HG02610 (cell line): Measurements from ENCODE around the gene SBF2.

Experiments
- ATAC-seq: cut with Tn5 transposase; IDR thresholded peaks from one replicate; pipeline ENCODE4 v1.9.1; 2021; ENCODE audit warnings: mild to moderate bottlenecking, moderate library complexity; ENCODE audit not compliant: unreplicated experiment

Gene SBF2

GRCh38 chr11:10293423-10294289 is at the start of gene SBF2:
TSS of gene SBF2 (minus strand) at chr11:10294219. CDS start at chr11:10294069, 150 bp downstream.
- ATAC-seq = peak; percentile 35

GRCh38 chr11:10338287-10338686 is 44.3 kb upstream of the SBF2 start:
- no peak for ATAC-seq

GRCh38 chr11:10333490-10333889 is 39.5 kb upstream of the SBF2 start:
- no peak for ATAC-seq

- ATAC-seq = no peak
These were observed 37.7 kb upstream of the SBF2 start for GRCh38 chr11:10331548-10332289.

GRCh38 chr11:10329935-10330334 is 35.9 kb upstream of the SBF2 start:
- ATAC-seq = no peak

GRCh38 chr11:10329356-10329755 is 35.3 kb upstream of the SBF2 start:
- no peak for ATAC-seq

- ATAC-seq = no peak
These were observed 34.5 kb upstream of the SBF2 start for GRCh38 chr11:10328314-10329098.

GRCh38 chr11:10327254-10327653 is 33.2 kb upstream of the SBF2 start:
- no peak for ATAC-seq

GRCh38 chr11:10326012-10326964 is 32.3 kb upstream of the SBF2 start:
- ATAC-seq = no peak

GRCh38 chr11:10325277-10326011 is 31.4 kb upstream of the SBF2 start:
- ATAC-seq = no peak

- no peak for ATAC-seq
These were observed 30.5 kb upstream of the SBF2 start for GRCh38 chr11:10324474-10324873.

GRCh38 chr11:10323793-10324170 is 29.8 kb upstream of the SBF2 start:
- ATAC-seq = no peak

- no peak for ATAC-seq
These were observed 29.1 kb upstream of the SBF2 start for GRCh38 chr11:10322830-10323792.

GRCh38 chr11:10322401-10322800 is 28.4 kb upstream of the SBF2 start:
- ATAC-seq = no peak

- no peak for ATAC-seq
These were observed 26.9 kb upstream of the SBF2 start for GRCh38 chr11:10320736-10321465.

GRCh38 chr11:10319702-10320558 is 25.9 kb upstream of the SBF2 start:
- no peak for ATAC-seq

- ATAC-seq = peak; percentile 1
These were observed 24.4 kb upstream of the SBF2 start for GRCh38 chr11:10318527-10318802.
